Fibroblast of skin of right quadriceps (primary cell): Measurements from ENCODE around the gene RNF217.
"Not testable (repeated sequence)": the region's sequence is repeated elsewhere in the genome, so short reads cannot be mapped to it uniquely, and the experiment has no call there.

ENCODE experiments used
- DNase-seq: peaks from one replicate; pipeline ENCODE4 v3.0.0-alpha.2; 2013

RNF217 gene

DNA sequence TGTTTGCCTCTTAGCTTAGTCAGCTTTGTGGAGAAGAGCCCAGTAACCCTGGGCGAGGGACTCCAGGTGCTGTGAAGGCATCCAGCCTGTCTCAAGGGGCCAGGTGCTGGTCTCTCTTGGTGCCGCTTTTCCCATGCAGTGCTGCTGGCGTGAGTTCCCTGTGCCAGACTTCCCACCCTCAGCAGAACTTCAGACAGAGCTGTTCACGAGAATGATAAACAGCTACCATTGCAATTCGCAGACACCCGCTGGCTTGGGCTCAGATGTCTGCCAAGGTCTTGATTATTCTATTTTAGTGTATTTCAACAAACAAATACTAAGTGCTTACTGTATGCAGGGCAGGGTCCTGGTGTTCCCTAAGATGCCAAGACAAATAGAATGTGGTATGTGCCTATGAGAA lies 57.7 kb downstream of the RNF217 start:
- DNase-seq, result no peak

DNA sequence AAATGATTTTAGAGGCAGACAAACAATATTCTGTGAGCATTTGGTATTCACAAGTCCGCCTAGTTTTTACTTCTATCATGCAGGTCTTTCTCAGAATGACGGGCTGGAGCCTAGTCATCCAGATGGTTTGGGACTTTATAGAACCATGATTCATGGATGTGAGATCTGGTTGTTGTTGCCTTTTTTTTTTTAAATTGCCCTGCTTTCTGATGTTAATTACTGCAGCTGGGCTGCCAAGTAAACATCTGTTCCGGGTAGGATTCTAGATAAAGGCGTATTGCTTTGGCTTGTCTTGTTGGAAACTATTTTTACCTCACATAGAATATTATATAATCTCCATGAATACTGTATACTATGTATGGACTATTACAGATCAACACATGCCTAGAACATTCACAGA lies 58.1 kb downstream of the RNF217 start:
- DNase-seq, result peak; percentile 57

DNA sequence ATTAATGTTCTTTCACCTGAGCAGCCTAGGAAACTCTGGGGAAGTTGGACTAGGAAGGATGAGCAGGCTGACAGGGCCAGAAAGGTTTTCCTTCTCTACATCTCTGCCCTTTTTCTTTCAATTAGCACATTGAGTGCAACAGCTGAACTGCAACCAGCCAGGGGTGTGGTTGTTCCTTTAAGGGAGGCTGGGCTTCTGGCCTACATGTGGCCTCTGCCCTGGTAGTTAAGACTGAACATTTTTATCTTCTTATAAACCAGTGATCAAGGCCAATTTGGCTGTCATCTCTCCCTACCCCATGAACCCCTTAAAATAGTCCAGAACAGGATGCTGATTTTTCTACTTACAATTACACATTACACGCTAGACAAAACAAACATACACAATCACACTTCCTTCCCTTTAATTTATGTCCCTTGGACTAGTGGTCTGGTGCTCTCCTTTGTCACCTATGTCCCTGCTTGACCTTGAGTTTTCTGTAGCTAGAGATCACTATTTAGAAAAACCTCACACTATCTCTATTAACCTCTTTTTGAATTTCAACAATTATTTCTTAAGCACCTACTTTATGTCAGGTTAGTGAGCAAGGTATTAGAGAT lies 60.3 kb downstream of the RNF217 start:
- DNase-seq, result no peak

DNA sequence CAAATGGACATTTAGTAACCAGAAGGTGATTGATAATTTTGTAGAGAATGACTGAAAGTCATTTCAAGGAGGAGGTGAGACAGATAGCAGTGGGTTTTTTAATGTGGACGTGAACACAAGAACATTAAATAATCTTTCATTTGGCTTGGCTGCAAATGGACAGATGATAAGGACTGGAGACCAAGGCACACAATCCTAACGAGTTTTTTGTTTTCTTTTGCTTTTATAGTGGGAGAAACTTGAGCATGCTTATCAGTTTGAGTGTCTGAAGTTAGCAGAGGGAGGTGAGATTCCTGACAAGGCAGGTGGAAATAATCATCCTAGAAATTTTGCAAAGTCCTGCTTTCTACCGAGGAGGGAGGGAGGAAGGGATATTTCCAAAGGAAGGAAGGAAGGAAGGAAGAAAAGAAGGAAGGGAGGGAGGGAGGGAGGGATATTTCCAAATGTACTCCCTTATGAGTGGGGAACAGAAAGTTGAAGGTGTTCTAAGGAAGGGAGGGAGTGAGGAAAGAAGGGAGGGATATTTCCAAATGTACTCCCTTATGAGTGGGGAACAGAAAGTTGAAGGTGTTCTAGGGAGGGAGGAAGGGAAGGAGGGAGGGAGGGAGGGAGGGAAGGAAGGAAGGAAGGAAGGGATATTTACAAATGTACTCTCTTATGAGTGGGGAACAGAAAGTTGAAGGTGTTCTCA lies 63.1 kb downstream of the RNF217 start:
- DNase-seq, result no peak

DNA sequence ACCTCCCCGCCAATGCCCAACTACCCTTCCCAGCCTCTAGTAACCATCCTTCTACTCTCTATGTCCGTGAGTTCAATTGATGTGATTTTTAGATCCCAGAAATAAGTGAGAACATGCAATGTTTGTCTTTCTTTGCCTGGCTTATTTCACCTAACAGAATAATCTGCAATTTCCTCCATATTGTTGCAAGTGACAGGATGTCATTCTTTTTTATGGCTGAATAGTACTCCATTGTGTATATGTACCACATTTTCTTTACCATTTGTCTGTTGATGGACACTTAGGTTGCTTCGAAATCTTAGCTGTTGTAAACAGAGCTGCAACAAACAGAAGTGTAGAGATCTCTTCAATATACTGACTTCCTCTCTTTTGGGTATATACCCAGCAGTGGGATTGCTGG lies 65.0 kb downstream of the RNF217 start:
- no peak for DNase-seq

DNA sequence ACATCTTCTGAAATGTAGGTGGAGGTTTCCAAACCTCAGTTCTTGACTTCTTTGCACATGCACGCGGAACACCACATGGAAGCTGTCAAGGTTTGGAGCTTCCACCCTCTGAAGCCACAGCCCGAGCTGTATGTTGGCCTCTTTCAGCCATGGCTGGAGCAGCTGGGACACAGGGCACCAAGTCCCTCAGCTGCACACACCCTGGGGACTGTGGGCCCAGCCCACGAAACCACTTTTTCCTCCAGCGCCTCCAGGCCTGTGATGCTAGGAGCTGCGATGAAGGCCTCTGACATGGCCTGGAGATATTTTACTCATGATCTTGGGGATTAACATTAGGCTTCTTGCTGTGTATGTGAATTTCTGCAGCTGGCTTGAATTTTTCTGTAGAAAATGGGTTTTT lies 68.7 kb downstream of the RNF217 start:
- no peak for DNase-seq

DNA sequence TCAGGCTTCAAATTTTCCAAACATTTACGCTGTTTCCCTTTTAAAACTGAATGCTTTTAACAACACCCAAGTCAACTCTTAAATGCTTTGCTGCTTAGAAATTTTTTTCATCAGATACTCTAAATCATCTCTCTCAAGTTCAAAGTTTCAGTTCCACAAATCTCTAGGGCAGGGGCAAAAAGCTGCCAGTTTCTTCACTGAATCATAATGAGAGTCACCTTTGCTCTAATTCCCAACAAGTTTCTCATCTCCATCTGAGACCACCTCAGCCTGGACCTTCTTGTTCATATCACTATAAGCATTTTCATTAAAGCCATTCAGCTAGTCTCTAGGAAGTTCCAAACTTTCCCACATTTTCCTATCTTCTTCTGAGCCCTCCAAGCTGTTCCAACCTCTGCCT lies 69.1 kb downstream of the RNF217 start:
- DNase-seq, result no peak

DNA sequence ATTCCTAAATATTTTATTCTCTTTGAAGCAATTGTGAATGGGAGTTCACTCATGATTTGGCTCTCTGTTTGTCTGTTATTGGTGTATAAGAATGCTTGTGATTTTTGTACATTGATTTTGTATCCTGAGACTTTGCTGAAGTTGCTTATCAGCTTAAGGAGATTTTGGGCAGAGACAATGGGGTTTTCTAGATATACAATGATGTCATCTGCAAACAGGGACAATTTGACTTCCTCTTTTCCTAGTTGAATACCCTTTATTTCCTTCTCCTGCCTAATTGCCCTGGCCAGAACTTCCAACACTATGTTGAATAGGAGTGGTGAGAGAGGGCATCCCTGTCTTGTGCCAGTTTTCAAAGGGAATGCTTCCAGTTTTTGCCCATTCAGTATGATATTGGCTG lies 72.7 kb downstream of the RNF217 start:
- DNase-seq, result not testable (repeated sequence)

DNA sequence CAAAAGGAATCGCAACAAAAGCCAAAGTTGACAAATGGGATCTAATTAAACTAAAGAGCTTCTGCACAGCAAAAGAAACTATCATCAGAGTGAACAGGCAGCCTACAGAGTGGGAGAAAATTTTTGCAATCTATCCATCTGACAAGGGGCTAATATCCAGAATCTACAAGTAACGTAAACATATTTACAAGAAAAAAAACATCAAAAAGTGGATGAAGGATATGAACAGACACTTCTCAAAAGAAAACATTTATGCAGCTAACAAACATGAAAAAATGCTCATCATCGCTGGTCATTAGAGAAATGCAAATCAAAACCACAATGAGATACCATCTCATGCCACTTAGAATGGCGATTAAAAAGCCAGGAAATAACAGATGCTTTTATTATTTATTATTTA lies 74.2 kb downstream of the RNF217 start:
- not testable (repeated sequence) for DNase-seq

DNA sequence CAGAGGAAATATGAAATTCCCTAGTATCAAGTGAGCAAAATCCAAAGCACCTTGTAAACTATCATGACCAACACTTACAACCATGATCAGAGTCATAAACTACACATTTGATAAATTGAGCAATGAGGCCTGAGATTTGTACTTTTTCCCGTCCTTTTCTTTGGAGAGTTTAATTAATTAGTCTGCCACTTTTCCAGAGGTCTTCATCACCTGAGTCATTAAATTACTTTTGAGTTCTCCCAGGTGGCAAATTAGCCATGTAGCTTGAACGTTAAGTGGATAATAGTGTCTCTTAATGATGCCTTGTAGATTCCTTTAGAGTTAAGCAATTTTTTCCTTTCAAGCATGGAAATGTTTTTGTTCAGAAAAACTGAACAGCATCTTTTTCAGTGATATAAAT lies 75.6 kb downstream of the RNF217 start:
- DNase-seq, result no peak

DNA sequence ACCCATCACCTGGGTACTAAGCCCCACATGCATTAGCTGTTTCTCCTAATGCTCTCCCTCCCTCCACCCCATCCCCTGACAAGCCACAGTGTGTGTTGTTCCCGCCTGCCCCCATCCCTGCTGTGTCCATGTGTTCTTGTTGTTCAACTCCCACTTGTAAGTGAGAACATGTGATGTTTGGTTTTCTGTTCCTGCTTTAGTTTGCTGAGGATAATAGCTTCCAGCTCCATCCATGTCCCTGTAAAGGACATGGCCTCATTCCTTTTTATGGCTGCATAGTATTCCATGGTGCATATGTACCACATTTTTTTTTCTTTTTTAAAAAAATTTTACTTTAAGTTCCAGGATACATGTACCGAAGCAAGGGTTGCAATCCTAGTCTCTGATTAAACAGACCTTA lies 76.7 kb downstream of the RNF217 start:
- DNase-seq, result no peak

DNA sequence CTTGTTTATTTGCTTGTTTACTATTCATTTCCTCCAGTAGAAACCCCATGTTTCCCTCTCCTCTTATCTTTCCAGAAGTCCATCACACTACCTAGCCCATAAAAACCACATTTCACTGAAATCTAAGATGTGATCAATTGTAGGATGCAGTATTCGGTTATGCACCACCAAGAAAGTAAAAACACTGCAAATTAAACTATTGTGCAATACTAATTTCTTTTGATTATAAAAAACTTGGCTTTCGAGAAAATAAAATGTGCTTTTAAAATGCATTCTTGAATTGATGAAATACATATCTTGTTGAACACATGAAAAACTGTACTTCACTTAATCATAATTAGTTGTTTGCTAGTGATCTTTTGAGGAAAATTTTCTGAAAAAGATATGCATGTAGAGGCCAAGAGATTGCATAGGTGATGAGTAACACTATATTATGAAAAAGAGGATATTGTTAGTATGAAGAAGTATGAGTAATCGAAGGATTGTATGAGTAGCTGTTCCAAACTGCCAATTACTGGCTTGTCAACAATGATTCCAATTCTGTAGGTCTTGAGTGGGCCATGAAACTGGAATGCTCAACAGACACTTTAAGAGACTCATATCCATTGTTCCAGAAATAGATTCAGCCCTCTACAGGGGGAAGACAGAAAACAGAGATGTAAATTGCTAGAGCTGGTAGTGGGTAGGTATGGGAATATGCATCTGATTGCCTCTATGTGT lies 79.7 kb downstream of the RNF217 start:
- DNase-seq, result peak; percentile 71

DNA sequence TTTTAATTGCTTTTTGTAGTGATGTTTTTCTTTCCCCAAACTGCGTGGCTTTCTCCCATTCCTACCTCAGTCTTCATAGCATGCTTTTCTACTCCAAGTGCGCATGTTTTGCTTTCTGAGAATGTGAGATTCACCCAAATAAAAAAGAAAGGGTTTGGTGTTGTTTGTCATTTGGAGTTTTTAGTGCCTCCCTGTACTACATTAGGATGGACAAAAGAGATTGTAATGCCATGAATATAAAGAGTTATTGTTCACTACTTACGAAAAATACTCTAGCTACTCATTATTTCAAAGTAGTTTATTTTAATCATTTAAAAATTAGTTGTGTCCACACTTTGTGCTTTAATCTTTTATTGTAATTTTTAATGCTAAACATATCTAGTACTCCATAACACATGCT lies 81.8 kb downstream of the RNF217 start:
- no peak for DNase-seq

DNA sequence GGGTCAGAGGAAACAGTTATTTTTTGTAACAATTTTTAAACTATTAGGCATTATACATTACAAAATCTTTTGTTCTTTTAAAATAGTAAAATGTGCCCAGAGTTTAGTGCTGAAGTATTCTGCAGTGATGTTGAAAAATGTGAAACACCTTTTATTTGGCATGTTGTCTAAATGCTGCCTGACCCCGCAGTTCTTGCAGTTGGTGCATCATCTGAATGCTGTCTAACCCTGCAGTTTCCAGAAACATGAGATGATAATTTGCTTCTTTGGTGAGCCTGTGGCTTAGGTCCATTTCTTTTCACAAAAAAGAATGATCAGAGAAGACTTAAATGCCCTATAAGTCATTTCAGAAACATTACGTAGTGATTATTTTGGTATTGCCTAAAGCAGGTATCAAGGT lies 82.4 kb downstream of the RNF217 start:
- no peak for DNase-seq

DNA sequence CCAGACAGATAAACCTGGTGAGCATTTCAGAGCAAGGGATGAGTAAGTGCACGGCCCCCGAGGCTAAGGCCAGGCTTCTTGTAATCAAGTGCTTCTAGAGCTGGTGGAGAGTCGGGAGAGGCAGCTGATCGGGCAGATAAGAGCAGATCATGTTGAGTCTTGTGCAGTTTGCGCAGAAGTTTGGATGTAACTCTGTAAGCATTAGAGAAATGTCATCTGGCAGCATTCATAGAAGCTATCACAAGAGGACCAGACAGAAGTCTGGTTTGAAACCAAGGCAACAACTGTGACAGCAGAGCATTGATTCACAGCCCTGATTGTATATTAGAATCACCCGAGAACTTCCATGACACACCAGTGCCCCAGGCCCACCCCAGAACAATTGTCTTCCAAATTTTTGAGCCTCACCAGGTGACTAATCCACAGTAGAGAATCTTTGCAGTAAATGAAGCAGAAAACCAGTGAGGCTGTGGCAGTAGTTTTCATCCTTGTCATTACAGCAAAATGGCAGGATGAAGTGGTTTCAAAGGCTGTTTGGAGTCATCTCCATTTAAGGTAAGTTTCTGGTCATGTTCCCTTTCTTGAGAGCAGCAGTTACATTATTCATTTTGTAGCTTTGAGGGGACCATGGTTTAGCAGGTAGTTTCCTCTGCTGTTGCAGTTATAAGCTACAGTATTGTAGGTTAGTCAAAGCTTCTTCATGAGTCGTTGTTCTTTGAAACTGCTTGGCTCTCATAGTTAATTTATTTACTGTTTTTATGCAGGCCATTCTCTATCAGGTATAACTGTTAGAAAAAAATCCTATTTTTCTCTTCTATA lies 84.1 kb downstream of the RNF217 start:
- DNase-seq, result no peak

DNA sequence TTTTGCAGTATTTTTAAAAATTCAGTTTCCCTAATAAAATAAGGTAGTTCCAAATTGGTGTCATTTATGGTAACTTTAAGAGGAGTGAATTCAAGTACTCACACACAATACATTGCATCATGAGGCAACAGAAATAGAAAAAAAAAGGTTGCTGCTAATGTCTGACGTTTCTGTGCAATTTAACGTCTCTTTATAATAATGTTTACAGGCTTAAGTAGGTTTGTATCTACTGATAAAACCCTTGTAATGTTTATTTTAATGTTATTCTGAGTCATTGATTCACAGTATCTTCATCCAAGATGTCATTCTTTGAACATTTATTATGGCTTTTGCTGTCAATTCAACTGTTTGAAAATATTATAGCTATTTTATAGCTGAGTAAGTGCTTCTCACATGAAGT lies 86.0 kb downstream of the RNF217 start:
- DNase-seq, result no peak

DNA sequence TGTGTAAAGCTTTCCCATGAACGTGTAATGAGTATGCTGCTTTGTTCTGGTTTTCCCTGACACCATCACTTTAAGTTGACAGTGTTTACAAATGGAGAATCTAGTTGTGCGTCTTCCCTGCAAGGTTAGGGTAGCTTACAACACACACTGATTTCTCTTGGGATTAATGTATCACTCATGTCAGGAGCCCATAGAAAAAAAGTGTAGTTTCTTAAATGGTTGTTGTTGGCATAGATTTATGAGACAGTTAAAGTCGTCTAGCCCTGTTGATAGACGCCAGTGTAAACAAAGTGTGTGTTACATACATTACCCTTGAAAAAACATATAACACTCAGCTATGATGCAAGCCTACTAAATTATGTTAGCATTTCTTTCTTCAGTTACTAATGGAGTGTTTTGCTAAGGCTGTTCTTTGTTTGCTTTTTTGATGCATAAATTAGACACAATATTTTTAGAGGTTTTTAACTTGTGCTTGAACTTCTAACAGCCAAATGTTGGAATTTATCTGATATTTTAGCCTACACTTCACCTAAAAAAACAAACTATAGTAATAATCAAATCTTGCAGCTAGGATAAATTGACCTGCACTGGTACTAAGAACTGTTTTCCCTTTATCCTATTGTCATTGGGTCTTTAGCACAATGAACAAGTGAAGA lies 88.6 kb downstream of the RNF217 start:
- peak; percentile 61 for DNase-seq

DNA sequence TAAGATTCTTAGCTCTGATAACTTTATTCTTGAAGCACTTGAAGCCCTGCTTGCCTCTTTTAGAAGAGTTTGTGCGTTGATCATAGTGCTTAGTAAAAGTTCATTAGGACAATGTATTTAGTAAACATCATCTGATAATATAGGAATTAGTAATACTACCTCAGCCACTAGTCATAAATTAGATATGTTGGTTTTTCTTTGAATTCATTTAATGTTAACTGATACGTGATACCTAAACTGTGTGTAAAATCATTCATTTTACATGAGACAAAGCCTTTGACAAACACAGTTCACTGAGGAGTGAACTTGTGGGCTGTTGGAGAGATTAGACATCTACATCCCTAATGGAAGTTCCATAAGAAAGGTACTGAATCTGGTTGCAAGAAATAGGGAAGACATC lies 91.6 kb downstream of the RNF217 start:
- DNase-seq, result no peak

DNA sequence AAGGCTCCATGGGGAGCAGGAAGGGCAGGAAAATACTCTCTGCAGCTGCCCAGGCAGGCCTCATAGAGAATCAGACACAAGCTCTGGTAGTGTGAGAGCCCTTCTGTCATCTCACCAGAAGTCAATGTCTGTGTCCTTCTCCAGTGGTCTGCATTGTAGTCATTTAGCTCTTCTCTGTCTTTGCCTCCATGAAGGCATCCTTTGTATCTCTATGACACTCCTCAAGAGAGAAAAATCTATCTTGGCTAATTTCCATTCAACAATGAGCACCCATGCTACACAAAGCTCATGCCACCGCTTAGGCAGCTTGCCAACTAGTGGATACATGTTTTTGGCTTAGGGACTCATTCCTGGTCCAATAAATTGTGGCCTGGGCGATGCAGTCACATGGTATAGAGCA lies 92.1 kb downstream of the RNF217 start:
- no peak for DNase-seq

DNA sequence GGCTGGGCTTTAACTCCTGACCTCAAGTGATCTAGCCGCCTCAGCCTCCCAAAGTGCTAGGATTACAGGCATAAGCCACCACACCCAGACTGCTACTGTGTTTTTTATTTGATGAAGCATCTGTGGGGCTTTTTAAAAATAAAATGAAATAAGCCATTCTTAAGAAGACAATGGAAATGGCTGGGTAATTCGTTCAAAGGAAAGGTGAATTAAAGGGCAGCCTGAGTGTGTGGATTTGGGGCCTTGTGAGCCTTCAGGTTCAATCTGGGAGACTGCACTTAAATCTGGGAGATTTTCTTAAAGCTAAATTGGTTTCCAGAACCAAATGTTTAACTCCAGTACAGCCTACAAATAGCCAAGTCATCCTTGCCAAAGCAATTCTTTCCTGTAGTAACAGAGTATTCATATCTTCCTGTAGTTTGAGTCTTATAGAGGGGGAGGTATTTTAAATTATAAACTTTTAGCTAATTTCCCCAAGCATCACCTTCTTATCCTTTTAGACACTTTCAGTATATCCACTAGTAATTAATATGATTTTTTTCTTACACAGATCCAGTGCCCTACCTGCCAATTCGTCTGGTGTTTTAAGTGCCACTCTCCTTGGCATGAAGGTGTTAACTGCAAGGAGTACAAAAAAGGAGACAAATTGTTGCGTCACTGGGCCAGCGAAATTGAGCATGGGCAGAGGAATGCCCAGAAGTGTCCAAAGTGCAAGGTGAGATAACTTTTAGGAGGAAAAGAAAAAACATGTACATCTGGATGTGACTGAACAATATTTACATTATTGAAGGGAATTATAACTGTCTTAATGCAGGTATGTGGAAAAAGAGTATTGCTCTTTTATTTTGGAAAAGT lies 95.4 kb downstream of the RNF217 start:
- DNase-seq, result no peak

DNA sequence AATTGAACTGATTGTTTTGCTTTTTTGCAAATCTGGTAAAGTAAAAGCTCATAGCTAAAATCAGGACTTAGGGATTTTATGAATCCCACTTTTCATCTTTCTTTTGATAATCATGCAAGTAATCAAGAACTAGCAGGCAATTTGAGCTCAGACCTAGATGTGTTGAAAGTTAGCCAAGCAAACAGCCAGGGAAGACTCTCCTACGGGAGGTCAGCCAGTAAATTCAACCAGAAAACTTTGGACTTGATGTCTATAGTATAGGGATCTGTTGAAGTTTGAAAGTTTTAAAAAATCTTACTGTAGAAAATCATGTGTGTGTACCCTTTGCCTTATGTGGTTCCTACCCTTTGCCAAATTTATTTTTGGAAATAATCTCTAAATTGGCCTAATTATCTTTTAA lies 96.3 kb downstream of the RNF217 start:
- no peak for DNase-seq

DNA sequence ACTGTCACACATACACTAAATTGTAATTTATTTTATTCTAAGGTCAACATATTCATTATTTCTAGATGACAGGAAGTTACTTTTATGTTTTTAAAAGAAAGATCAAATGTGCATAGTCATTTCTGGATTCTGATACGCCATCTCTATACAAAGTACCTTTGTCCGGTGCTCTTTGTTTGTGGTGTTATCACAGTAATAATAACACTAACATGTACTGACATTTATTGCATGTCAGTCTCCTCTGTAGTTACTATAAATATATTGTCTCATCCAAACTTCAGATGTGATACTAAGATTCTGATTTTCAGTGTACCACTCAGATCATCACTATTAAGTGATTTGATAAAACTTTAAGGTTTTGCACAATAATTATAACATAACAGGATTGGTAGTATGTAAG lies 101.1 kb downstream of the RNF217 start:
- DNase-seq, result no peak
